ENCODE data around the gene ARHGAP26.

ARHGAP26 gene

GRCh38 chr5:143208365-143208641 is 438.1 kb downstream of the ARHGAP26 start:
- no peaks in the 10 kb centered on the region for H3K27me3 ChIP-seq (ENCODE audit: insufficient read depth, low read length)
- H2AFZ ChIP-seq (ENCODE audit: low read depth, low read length) = no peak overlapping the region
- no peaks in the 10 kb centered on the region for H3K36me3 ChIP-seq (ENCODE audit: insufficient read depth, low read length)
- H3K4me1 ChIP-seq (ENCODE audit: insufficient read depth, low read length) = peaks cover 1% of the 10 kb centered on the region
- no peaks in the 10 kb centered on the region for H3K9me3 ChIP-seq (ENCODE audit: low read length)
- H3K4me3 ChIP-seq (ENCODE audit: low read length) = no peak overlapping the region

- Histone ChIP-seq H2AFZ (ENCODE audit: low read depth, low read length) (no peak overlapping the region), H3K4me1 (ENCODE audit: insufficient read depth, low read length) (peaks cover 8% of the 10 kb centered on the region), H3K27me3 (ENCODE audit: insufficient read depth, low read length) (no peaks in the 10 kb centered on the region), H3K36me3 (ENCODE audit: insufficient read depth, low read length) (no peaks in the 10 kb centered on the region), H3K4me3 (ENCODE audit: low read length) (no peak overlapping the region), H3K9me3 (ENCODE audit: low read length) (no peaks in the 10 kb centered on the region)
Observed at GRCh38 chr5:143208781-143209510, 438.8 kb downstream of the ARHGAP26 start.

GRCh38 chr5:143209881-143210395 is 439.8 kb downstream of the ARHGAP26 start:
- H3K4me1 ChIP-seq (ENCODE audit: insufficient read depth, low read length) = peaks cover 15% of the 10 kb centered on the region
- H3K27me3 ChIP-seq (ENCODE audit: insufficient read depth, low read length) = no peaks in the 10 kb centered on the region
- H3K36me3 ChIP-seq (ENCODE audit: insufficient read depth, low read length) = no peaks in the 10 kb centered on the region
- H3K9me3 ChIP-seq (ENCODE audit: low read length) = no peaks in the 10 kb centered on the region
- no peak overlapping the region for H2AFZ ChIP-seq (ENCODE audit: low read depth, low read length)
- no peak overlapping the region for H3K4me3 ChIP-seq (ENCODE audit: low read length)

GRCh38 chr5:143210576-143210975 is 440.4 kb downstream of the ARHGAP26 start:
- H3K27me3 ChIP-seq (ENCODE audit: insufficient read depth, low read length) = no peaks in the 10 kb centered on the region
- no peaks in the 10 kb centered on the region for H3K36me3 ChIP-seq (ENCODE audit: insufficient read depth, low read length)
- no peak overlapping the region for H2AFZ ChIP-seq (ENCODE audit: low read depth, low read length)
- peaks cover 15% of the 10 kb centered on the region for H3K4me1 ChIP-seq (ENCODE audit: insufficient read depth, low read length)
- H3K9me3 ChIP-seq (ENCODE audit: low read length) = no peaks in the 10 kb centered on the region
- no peak overlapping the region for H3K4me3 ChIP-seq (ENCODE audit: low read length)

- Histone ChIP-seq H2AFZ (ENCODE audit: low read depth, low read length) (no peak overlapping the region), H3K4me3 (ENCODE audit: low read length) (no peak overlapping the region), H3K9me3 (ENCODE audit: low read length) (no peaks in the 10 kb centered on the region), H3K36me3 (ENCODE audit: insufficient read depth, low read length) (no peaks in the 10 kb centered on the region), H3K27me3 (ENCODE audit: insufficient read depth, low read length) (no peaks in the 10 kb centered on the region), H3K4me1 (ENCODE audit: insufficient read depth, low read length) (peaks cover 26% of the 10 kb centered on the region)
Observed at GRCh38 chr5:143212261-143212660, 442.1 kb downstream of the ARHGAP26 start.

GRCh38 chr5:143213231-143213850 is 443.2 kb downstream of the ARHGAP26 start:
- Histone ChIP-seq H3K4me3 (ENCODE audit: low read length) (peak overlapping the region; percentile 30), H3K9me3 (ENCODE audit: low read length) (no peaks in the 10 kb centered on the region), H3K4me1 (ENCODE audit: insufficient read depth, low read length) (peaks cover 30% of the 10 kb centered on the region), H2AFZ (ENCODE audit: low read depth, low read length) (peak overlapping the region; percentile 37), H3K36me3 (ENCODE audit: insufficient read depth, low read length) (no peaks in the 10 kb centered on the region), H3K27me3 (ENCODE audit: insufficient read depth, low read length) (no peaks in the 10 kb centered on the region)

GRCh38 chr5:143213851-143214363 is 443.7 kb downstream of the ARHGAP26 start:
- peak overlapping the region; percentile 30 for H3K4me3 ChIP-seq (ENCODE audit: low read length)
- H3K27me3 ChIP-seq (ENCODE audit: insufficient read depth, low read length) = no peaks in the 10 kb centered on the region
- H2AFZ ChIP-seq (ENCODE audit: low read depth, low read length) = peak overlapping the region; percentile 37
- peaks cover 30% of the 10 kb centered on the region for H3K4me1 ChIP-seq (ENCODE audit: insufficient read depth, low read length)
- H3K36me3 ChIP-seq (ENCODE audit: insufficient read depth, low read length) = no peaks in the 10 kb centered on the region
- no peaks in the 10 kb centered on the region for H3K9me3 ChIP-seq (ENCODE audit: low read length)

GRCh38 chr5:143214458-143214857 is 444.3 kb downstream of the ARHGAP26 start:
- Histone ChIP-seq H3K36me3 (ENCODE audit: insufficient read depth, low read length) (no peaks in the 10 kb centered on the region), H3K4me3 (ENCODE audit: low read length) (no peak overlapping the region), H3K27me3 (ENCODE audit: insufficient read depth, low read length) (no peaks in the 10 kb centered on the region), H2AFZ (ENCODE audit: low read depth, low read length) (no peak overlapping the region), H3K9me3 (ENCODE audit: low read length) (no peaks in the 10 kb centered on the region), H3K4me1 (ENCODE audit: insufficient read depth, low read length) (peaks cover 30% of the 10 kb centered on the region)

- Histone ChIP-seq H3K27me3 (ENCODE audit: insufficient read depth, low read length) (no peaks in the 10 kb centered on the region), H3K9me3 (ENCODE audit: low read length) (no peaks in the 10 kb centered on the region), H2AFZ (ENCODE audit: low read depth, low read length) (no peak overlapping the region), H3K36me3 (ENCODE audit: insufficient read depth, low read length) (no peaks in the 10 kb centered on the region), H3K4me3 (ENCODE audit: low read length) (no peak overlapping the region), H3K4me1 (ENCODE audit: insufficient read depth, low read length) (peaks cover 30% of the 10 kb centered on the region)
Observed at GRCh38 chr5:143214890-143215289, 444.7 kb downstream of the ARHGAP26 start.

- Histone ChIP-seq H3K4me3 (ENCODE audit: low read length) (no peak overlapping the region), H3K36me3 (ENCODE audit: insufficient read depth, low read length) (no peaks in the 10 kb centered on the region), H3K4me1 (ENCODE audit: insufficient read depth, low read length) (peaks cover 31% of the 10 kb centered on the region), H2AFZ (ENCODE audit: low read depth, low read length) (no peak overlapping the region), H3K27me3 (ENCODE audit: insufficient read depth, low read length) (no peaks in the 10 kb centered on the region), H3K9me3 (ENCODE audit: low read length) (no peaks in the 10 kb centered on the region)
Observed at GRCh38 chr5:143215690-143216089, 445.5 kb downstream of the ARHGAP26 start.

- H3K4me3 ChIP-seq (ENCODE audit: low read length) = no peak overlapping the region
- H3K4me1 ChIP-seq (ENCODE audit: insufficient read depth, low read length) = peaks cover 34% of the 10 kb centered on the region
- no peaks in the 10 kb centered on the region for H3K27me3 ChIP-seq (ENCODE audit: insufficient read depth, low read length)
- no peaks in the 10 kb centered on the region for H3K9me3 ChIP-seq (ENCODE audit: low read length)
- H3K36me3 ChIP-seq (ENCODE audit: insufficient read depth, low read length) = no peaks in the 10 kb centered on the region
- no peak overlapping the region for H2AFZ ChIP-seq (ENCODE audit: low read depth, low read length)
Observed at GRCh38 chr5:143216211-143216610, 446.0 kb downstream of the ARHGAP26 start.

GRCh38 chr5:143217065-143217803 is 447.1 kb downstream of the ARHGAP26 start:
- H2AFZ ChIP-seq (ENCODE audit: low read depth, low read length) = no peak overlapping the region
- H3K4me3 ChIP-seq (ENCODE audit: low read length) = no peak overlapping the region
- H3K4me1 ChIP-seq (ENCODE audit: insufficient read depth, low read length) = peaks cover 42% of the 10 kb centered on the region
- H3K27me3 ChIP-seq (ENCODE audit: insufficient read depth, low read length) = no peaks in the 10 kb centered on the region
- no peaks in the 10 kb centered on the region for H3K9me3 ChIP-seq (ENCODE audit: low read length)
- H3K36me3 ChIP-seq (ENCODE audit: insufficient read depth, low read length) = no peaks in the 10 kb centered on the region

- Histone ChIP-seq H3K9me3 (ENCODE audit: low read length) (no peaks in the 10 kb centered on the region), H3K27me3 (ENCODE audit: insufficient read depth, low read length) (no peaks in the 10 kb centered on the region), H3K4me3 (ENCODE audit: low read length) (no peak overlapping the region), H2AFZ (ENCODE audit: low read depth, low read length) (no peak overlapping the region), H3K36me3 (ENCODE audit: insufficient read depth, low read length) (no peaks in the 10 kb centered on the region), H3K4me1 (ENCODE audit: insufficient read depth, low read length) (peaks cover 47% of the 10 kb centered on the region)
Observed at GRCh38 chr5:143217804-143218160, 447.6 kb downstream of the ARHGAP26 start.
